SIG-M5 treated with dmso at 0.1 percent for 504 hours (cell line): ENCODE results near the gene USP6NL.

Experiments
- DNase-seq: peaks from one replicate; lab custom pipeline; 2025; ENCODE audit not compliant: unreplicated experiment; lab: John Stamatoyannopoulos, UW

Gene USP6NL

DNA sequence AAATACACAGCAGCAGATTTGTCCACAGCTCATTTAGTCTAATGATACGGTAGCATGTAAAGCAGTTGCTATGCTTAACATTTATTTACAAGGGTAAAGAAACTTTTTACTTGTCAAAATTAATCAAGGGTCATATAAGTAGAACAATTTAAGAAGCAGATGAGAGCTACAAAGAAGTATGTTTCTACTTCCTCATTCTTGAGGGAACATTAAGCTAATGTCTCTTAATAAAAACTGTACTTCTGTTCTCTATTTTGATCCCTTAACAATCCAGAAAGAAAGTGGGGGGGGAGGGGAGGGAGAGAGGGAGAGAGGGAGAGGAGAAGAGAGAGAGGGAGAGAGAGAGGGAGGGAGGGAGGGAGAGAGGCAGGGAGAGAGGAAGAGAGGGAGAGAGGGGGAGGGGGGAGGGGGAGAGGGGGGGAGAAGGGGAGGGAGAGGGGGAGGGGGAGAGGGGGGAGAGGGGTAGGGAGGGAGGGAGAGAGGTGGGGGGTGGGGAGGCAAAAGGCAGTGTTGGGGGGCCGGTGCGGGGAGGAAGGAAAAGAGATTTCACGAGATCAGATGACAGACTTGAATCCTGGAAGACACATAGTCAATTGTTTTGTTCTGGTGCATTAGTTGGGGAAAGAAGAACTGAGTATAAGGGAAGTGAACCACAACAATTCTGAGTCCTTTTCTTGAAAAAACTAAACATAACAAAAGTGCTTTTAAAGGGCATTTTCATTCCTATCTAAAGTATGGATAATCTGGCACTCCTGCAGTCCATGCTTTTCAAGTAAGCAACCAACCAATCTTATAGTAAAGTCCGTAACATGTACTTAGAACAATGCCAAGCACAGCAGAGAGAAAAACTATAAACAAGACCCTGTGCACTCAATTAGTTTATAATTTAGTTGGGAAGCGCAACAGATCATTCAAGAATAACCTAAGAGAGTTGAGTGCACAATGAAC, 128.0 kb downstream of the USP6NL start:
- DNase-seq: peak; percentile 1

DNA sequence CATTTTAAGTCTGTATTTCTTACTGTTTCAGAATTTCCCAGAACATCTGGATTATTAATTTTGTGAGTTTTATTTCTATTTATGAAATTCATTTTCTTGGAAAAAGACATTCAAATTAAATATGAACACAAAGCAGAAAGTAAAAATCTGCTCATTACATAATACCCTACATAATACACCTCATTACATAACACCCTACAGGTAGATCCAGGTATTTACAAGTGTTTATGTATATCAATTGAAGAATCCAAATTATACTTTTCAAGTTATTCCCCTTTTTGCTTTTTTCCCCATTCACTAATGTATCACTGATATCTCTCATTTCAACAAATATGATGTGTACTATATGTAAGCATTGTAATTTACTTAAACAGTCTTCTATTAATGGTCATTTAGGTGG, 129.1 kb downstream of the USP6NL start:
- no peak for DNase-seq

DNA sequence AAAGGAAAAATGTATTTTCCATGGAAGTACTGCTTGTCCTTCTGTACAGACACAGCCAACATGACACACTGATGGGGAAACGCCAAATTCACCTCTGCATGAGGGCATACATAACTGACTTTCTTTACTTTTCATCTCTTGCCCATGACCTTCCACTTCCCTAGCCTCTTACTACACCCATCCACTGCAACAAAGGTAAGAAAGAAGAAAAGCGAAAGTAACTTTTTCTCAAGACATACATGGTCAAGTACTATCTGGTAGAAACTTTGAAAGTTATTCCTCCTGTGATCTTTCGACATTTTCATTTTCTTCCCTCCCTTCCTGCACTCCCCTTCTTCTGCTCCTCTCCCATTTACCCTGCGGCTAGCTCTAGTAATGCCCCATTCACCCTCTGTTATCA, 130.8 kb downstream of the USP6NL start:
- no peak for DNase-seq

DNA sequence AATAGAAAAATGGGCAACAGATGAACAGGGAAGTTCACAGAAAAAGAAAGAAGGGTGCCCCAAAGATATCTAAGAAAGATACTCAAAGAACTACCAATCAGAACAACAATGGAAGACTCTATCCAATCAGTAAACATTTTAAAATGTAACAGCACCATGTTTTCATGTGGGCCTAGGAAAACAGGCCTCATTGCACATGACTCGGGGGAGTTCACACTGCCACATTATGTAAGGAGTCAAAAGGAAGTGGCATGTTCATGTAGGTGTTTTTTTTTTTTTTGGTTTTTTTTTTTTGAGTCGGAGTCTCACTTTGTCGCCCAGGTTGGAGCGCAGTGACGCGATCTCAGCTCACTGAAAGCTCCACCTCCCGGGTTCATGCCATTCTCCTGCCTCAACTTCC, 132.2 kb downstream of the USP6NL start:
- DNase-seq: no peak

DNA sequence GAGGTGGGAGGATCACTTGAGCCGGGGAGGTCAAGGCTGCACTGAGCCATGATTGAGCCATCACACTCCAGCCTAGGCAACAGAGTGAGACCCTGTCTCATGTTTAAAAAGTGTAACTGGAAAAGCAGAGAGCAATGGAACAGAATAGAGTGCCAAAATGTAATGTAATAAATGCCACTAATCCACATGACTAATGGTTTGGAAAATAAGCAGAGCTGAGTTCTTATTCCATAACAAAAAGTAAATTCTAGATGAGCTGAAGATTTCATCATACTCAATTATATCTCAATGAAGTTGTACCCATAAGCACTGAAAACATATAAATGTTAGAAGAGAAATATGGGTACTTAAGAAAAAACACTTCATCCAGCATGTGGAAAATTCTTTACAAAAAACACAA, 132.6 kb downstream of the USP6NL start:
- no peak for DNase-seq

DNA sequence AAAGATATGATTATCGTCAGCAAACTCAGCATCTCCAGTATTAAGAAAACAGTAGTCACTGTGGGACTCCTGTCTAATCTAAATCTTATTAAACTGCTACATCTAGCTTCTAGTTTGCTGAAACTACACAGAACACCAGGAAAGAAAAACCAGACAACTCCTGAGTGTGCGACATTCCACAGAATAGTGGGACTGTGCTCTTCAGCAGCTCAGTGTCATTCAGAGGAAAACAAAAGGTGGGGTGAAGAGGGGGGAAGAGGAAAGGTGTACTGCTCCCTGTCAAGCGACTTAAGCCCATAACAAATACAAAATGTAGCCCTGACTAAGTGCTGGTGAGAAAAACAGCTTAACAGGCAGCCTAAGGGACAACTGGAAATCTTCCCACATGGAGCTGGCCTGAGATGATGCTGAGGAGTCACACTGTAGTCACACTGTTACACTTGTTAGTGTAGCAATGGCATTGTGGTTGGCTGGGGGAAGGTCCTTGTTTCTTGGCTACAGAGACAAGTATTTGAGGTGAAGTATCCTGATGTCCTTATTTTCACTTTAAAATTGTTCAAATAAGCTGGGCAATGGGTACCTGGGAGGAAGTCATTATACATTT, 135.5 kb downstream of the USP6NL start:
- DNase-seq: no peak

DNA sequence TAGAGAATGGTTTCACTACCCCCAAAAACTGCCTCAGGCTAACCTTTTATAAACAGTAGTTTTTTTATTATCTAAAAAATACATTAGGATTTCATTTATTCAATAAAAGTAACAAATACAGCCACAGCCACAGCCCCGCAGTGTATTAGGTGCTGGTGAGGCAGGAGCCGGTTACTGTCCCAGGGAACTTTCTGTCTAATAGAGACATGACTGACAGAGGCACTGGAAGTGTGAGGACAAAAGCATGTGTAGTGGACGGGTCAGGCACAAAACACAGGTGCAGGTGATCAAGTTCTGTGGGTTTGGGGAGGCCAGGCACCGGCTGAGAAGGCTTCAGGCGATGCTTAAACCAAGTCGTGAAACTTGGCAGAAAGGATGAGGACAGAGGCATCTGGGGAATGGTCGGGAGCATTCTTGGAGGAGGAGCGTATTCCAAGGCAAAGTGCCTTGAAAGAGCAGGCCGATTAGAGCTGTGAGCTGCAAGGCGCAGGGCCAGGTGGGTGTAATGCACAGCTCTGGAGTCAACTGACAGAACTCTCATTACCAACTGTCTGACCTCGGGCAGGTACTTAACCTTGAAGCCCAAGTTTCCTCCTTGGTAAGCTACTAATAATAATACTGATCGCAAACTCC, 138.2 kb downstream of the USP6NL start:
- DNase-seq: no peak

DNA sequence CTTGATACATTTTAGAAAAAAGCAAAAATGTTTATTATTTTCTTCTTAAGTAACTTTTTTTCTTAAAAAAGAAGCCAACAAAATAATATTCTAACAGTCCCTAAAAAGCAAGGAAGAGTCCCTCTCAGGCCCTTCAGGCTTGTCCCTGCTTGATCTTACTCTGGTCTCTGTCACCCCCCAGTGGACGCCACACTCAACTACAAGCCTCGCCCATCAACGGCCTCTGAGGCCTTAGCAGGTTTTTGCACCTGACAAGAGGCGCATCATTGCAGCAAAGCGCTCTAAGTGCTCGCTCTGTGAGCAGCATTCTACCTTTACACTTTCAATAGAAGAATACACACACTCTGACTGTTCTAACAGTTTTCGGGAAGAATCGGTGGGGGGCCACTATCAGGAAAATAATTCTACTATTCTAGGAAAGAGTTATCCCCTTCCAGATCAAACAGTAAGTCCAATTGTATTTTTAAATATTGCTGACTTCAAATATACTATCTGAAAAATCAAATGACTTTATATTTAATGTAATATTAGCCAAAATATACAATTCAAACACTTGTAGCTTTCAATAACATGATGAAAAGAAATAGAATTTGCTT, 139.2 kb downstream of the USP6NL start:
- peak; percentile 69 for DNase-seq

DNA sequence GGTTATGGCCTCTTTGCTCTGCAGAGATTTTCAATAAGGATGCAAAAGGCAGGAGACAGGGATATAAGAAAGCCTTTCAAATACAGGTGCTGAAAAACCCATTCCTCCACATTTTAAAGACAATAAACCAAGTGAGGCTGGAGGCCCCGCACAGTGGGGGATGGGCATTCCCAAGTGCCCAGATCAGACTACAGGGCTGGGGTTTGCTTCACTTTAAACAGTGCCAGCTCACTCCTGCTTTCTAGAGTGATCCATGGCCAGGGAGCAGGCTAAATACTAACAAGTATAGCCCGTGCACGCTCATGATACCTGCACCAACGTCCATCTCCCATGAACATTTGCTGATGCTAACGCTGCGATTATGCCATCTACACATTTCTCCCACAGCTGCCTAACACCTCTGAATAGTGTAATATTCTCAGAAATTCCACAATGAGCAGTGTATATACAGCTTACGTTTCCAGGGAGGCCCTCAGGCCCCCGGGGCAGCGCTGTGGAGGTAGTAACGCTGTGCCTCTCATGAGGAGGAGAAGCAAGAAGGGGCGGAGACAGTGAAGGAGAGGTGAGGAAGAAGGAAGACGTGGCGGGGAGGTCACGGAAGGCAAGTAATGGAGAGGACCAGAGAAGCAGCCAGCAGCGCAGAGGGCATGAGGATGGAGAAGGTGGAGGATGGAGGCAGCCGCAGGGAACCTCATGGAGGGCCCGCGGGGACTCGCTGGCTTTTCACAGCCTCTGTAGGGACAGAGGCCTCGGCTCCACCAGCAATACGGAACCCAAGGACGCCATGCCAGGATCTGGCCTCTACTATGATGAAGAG, 141.7 kb downstream of the USP6NL start:
- DNase-seq: no peak

DNA sequence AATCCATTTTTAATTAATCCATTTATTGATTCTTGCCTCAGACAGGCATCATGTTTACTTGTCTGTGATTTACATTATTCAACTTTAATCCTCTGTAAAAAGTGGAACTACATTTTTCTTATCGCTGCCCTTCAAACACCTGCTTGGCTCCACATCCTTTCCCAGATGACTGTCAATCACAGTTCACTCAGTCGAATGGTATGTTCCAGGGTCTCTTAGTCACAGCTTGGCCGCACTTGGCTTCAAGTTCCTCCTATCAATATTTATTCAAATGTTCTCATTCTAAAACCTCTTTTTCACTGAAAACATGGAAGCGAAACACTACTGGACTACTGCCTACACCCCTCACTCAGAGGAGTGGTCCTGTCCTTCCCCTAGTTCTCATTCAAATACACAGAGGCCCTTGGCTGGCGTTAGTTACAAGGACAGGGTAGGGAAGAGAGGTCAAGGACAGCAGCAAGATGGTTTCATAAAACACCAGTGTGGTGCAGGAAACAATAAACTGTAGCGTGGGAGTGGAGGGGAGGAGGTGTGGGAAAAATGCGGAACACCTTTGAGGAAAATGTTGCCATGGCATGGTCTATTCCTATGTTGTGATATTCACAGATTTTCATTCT, 143.2 kb downstream of the USP6NL start:
- DNase-seq: no peak

DNA sequence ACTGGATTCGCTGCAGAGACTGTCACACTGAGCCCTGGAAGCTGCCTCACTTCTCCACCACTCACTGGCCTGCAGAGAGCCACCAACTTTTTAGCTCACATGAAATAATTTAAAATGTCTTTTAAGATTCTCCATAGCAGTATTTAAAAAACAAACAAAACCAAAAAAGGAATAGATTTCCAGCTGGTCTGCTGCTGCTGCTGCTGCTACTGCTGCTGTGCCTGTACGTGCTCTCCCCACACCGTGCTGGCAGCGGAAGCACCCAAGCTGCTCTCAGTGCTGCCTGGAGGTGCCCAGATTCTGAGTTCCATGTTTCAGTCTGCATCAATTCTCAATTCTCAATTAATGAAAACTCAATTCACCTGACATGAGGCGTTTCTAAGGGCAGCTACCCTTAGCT, 146.0 kb downstream of the USP6NL start:
- no peak for DNase-seq

DNA sequence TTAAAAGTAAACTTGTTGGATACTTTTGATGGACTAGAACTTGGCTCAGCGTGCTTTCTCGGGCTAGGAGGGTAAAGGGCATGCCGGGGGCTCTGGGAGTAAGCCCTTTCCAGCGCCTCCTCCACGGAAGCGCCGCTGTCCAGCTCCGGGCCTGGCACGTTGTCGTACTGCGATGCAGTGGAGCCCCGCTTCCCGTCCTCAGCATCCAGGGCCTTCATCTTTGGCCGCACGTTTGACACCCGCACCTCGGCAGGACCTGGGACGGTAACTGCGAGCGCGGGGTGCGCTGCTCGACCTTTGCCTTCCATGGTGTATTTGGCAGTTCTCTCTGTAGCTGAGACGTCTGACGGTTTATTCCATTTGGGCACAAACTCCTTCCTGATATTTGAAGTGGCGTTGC, 148.3 kb downstream of the USP6NL start:
- no peak for DNase-seq

DNA sequence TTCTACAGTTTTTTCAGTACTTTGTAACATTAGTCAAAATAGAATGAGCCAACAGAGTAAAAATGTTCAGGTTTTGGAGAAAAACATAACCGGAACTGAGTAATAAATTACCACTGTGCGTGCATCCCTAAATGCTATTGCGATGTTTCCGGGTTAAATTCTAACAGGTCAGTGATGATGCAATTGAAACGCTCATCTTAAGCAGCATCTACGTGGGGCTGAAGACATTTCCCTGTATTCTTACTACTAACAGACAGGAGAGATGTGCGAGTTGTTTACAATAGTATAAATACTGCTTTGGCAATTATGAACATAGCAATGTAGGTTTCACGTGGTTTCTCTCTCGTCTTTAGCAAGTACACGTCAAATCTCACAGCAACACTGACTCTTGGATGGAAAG, 149.4 kb downstream of the USP6NL start:
- DNase-seq: no peak

DNA sequence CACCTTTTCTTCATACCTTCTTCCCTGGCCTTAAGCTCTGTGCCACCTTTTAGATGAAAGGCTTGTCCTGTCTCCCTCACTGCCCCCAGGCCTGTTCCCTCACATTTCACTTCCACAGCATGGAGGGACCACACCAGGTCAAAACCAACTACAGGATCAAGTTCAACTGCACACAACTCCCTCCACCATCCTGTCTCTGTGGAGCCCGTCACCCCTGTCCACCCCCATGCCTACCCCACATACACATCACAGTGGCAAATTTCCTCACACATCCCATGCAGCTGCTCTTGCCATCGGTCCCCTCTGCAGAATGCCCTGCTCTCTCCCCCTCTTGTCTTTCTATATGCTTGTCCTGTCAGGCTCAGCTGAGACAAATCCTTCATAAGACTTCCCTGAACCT, 154.1 kb downstream of the USP6NL start:
- DNase-seq: no peak

DNA sequence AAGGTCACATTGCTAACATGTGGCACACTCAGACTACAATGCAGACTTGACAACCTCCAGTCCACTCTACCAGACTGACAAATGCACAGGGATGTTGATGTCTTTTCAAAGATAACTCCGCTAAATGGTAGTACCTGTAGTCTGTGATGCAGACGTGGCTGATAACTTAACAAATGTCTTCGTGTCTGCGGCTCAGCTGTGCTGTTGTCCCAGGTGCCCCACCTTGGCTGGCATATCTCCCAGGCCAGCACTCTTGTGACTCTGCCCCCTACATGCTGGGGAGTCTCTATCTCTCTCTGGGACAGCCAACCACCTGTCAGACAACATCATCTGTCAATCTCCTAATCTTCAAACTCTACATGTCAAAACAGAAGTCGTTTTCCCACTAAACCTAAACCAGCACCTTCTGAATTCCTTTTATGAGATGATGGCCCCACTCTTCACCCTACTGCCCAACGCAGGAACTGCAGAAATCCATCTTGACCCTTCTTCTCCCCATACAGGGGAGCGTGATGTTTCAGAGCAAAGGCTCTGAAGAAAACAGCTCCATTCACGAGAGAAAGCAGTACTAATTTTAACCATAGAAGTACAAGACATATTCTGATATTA, 156.4 kb downstream of the USP6NL start:
- DNase-seq: no peak

DNA sequence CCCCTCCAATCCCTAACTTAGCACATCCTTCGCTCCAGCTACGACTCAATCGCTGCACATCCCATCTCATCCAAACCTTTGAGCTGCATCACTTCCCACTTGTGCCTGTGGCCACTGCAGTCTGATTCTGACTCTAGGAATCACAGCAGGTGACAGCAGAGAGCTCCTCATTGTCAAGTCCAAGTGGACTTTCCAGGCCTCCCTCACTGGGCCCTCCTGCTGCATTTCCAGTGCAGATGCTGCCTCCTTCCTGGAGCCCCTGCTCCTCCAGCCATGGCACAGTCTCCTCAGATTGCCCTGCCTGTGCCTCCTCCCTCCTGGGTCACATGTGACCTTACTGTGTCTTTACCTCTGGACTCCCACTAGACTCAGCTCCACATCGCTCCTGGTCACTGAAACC, 157.3 kb downstream of the USP6NL start:
- DNase-seq: no peak

DNA sequence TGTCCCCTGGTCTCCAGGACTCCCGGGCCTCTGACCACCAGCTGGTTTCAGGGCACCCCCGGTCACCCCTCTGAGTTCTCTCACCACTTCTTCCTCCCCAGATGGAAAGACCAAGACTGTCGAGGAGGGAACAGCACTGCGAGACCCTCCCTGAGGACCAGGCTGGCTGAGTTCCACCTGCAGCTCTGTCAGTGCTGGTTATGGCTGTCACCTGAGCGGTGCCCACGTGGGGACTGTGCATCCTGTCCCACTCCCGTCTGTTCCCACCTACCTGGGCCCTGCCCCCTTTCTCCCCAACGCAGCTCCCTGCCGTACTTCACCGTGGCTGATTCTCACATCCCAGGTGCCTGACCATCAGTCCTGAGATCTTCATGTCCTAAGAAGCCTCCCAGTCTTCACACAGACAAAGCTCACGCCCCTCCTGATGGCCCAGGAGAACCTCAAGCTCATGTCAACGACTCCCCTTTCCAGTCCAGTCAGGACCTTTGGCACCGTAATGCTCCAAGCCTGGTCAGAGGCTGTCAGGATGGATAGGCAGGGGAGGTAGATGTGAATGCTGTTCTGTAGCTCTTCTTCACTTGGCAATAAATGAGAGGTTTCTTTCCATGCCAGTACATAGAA, 159.7 kb downstream of the USP6NL start:
- DNase-seq: no peak

DNA sequence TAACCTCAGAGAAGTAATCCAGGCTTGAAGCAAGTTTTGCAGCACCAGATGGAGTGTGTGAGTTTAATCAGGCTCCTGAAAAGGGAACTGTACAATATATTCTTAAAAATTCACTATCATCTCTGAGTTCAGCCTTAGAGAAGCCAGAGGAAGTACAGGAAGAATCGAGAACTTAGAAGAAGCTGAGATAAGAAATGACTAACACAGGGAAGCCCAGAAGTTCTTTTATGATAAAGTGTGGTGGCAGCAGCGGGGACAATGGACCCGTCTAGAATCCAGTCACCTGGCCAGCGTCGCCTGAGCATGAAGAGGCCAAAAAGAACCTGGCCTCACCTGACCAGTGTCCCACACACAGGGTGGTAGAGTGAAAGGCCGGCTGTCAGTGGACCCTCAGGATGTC, 161.0 kb downstream of the USP6NL start:
- peak; percentile 3 for DNase-seq

DNA sequence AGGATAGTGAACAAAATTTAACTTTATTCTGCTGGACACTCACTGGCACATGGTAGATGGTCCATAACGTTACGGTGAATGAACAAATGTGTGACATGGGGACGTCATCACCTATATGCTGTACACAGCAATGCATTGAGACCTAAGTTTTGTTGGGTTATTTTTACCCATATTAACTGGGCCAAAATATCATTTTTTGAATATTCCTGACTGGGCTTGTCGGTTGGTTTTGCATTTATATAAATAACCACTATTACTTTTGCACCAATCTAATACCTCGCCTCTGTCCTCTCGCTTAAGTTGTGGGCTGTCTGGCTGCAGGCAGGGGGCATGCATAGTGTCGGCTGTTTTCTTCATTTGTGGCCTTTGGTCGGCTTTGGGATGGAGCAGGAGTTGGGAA, 161.7 kb downstream of the USP6NL start:
- DNase-seq: no peak
